ENCODE data around the gene C1orf115. TPM values are rescaled to one million over a fixed set of nuclear protein-coding genes. Genes with fewer than 3 reads are reported as not detected.

C1orf115 gene
- total and polyA plus RNA-seq, 4 donors: 4.8 to 70.5 (median 16.0) TPM

DNA sequence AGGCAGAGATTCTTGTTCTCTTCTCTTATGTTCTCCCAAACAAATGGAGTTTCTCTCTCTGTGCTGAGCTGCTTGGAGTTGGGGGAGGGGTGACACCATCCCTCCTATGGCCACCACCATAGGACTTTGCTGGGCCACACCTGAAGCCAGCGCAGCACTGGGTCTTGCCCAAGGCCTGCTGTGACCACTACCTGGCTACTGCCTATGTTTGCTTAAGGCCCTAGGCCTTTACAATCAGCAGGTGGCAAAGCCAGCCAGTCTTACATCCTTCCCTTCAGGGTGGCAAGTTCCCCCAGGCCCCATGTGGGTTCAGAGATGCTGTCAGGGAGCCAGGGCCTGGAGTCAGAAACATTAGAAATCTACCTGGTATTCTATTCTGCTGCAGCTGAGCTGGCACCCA is 51.7 kb downstream of the C1orf115 start:
- no peaks in the 10 kb centered on the region for H3K36me3 ChIP-seq (ENCODE audit: control insufficient read depth in 1 of 2, insufficient read depth in 2 of 2, low read length in 1 of 2)
- intact Hi-C loops (cut with DNase I): no loop called here
- H3K4me1 ChIP-seq (ENCODE audit: control insufficient read depth in 1 of 2, insufficient read depth in 2 of 2, low read length in 2 of 2): no peaks in the 10 kb centered on the region
- H3K9me3 ChIP-seq (ENCODE audit: control insufficient read depth, low read length): no peaks in the 10 kb centered on the region
- ATAC-seq (ENCODE audit: low FRiP score) (no peak), DNase-seq (no peak)
- H3K27ac ChIP-seq (ENCODE audit: low read depth in 1 of 2, low read length in 2 of 2): no peak overlapping the region
- no peak overlapping the region for H3K4me3 ChIP-seq (ENCODE audit: low read length in 2 of 2)
- no peaks in the 10 kb centered on the region for H3K27me3 ChIP-seq (ENCODE audit: control insufficient read depth in 1 of 2, insufficient read depth in 2 of 2, low read length in 1 of 2)
- 99 to 100% methylated on average over 1 of the region's 1 CpG for WGBS, 2 donors

DNA sequence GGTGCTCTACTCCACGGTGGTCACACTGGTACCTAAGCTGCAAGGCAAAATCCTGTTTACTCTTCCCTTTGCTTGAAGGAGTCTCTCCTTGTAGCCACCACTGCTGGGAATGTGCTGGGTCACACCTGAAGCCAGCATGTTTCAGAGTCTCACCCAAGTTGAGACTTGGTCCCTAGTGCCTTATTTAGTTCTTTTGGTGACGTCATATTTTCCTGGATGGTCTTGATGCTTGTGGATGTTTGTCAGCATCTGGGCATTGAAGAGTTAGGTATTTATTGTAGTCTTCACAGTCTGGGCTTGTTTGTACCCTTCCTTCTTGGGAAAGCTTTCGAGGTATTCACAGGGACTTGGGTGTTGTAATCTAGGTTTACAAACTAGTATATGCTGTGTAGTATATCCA is 52.4 kb downstream of the C1orf115 start:
- H3K36me3 ChIP-seq (ENCODE audit: control insufficient read depth in 1 of 2, insufficient read depth in 2 of 2, low read length in 1 of 2): no peaks in the 10 kb centered on the region
- H3K27me3 ChIP-seq (ENCODE audit: control insufficient read depth in 1 of 2, insufficient read depth in 2 of 2, low read length in 1 of 2): no peaks in the 10 kb centered on the region
- H3K4me1 ChIP-seq (ENCODE audit: control insufficient read depth in 1 of 2, insufficient read depth in 2 of 2, low read length in 2 of 2): peaks cover 0 to 3% of the 10 kb centered on the region in 2 donors
- 91 to 93% methylated on average over 3 of the region's 3 CpGs for WGBS, 2 donors
- ATAC-seq (ENCODE audit: low FRiP score) (no peak), DNase-seq (no peak)
- no peaks in the 10 kb centered on the region for H3K9me3 ChIP-seq (ENCODE audit: control insufficient read depth, low read length)
- intact Hi-C loops (cut with DNase I): no loop called here
- H3K4me3 ChIP-seq (ENCODE audit: low read length in 2 of 2): no peak overlapping the region
- no peak overlapping the region for H3K27ac ChIP-seq (ENCODE audit: low read depth in 1 of 2, low read length in 2 of 2)

DNA sequence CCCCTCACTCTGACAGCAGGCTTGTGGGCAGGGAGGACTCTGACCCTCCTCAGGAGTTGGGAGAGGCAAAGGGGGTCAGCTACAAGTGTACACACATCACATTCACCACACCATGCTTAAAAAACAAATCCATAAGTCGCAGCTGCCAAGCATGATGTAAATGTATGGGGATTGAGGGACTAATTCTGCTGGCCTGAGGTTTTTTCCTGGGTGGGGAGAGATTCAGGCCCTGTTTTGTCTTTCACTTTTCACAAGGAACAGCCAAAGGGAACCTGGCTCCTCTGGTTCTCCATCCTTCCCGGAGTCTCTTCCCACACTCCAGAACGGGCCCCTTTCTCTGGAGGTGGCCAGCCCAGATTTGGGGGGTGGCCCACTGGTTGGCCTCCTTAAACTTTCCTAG is 56.7 kb downstream of the C1orf115 start:
- Histone ChIP-seq H3K27ac (ENCODE audit: low read depth in 1 of 2, low read length in 2 of 2) (no peak overlapping the region), H3K4me1 (ENCODE audit: control insufficient read depth in 1 of 2, insufficient read depth in 2 of 2, low read length in 2 of 2) (peaks cover 0 to 12% of the 10 kb centered on the region in 2 donors), H3K4me3 (ENCODE audit: low read length in 2 of 2) (no peak overlapping the region), H3K27me3 (ENCODE audit: control insufficient read depth in 1 of 2, insufficient read depth in 2 of 2, low read length in 1 of 2) (no peaks in the 10 kb centered on the region), H3K9me3 (ENCODE audit: control insufficient read depth, low read length) (no peaks in the 10 kb centered on the region), H3K36me3 (ENCODE audit: control insufficient read depth in 1 of 2, insufficient read depth in 2 of 2, low read length in 1 of 2) (no peaks in the 10 kb centered on the region)
- WGBS, 2 donors: 63 to 89% methylated on average over 3 of the region's 3 CpGs
- intact Hi-C loops (cut with DNase I): no loop called here
- DNase-seq: no peak
- no peak for ATAC-seq (ENCODE audit: low FRiP score)

DNA sequence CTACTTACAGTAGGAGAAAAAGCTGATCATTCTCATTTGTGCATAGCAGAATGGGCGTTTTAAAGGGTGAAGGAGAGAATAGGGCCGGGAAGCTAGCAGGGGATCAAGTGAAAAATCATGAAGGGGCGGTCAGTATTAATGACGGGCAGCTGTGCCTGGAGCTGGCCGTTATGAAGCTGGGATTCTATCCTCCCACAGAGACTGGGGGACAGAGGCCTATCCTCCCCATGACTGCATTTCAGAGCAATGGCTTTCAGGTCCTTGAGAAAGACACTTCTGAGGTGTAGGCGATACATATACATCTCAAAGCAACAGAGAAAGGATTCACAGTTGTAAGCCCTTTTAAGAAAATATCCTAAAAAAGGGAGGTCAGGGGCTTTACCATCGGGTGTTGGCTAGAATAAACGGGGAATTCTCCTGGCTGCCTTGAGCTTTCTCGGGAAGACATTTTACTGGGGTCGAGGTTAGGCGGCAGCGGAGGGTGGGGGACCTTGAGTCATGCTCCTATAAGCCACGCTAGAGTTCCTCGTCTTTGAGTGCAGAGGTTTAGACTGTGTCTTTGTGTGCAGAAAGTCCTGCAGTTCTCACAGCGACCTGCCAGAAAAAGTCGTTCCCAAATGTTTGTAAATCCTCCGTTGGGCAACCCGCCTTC is 57.4 kb downstream of the C1orf115 start:
- peak; percentile 37 for ATAC-seq (ENCODE audit: low FRiP score)

DNA sequence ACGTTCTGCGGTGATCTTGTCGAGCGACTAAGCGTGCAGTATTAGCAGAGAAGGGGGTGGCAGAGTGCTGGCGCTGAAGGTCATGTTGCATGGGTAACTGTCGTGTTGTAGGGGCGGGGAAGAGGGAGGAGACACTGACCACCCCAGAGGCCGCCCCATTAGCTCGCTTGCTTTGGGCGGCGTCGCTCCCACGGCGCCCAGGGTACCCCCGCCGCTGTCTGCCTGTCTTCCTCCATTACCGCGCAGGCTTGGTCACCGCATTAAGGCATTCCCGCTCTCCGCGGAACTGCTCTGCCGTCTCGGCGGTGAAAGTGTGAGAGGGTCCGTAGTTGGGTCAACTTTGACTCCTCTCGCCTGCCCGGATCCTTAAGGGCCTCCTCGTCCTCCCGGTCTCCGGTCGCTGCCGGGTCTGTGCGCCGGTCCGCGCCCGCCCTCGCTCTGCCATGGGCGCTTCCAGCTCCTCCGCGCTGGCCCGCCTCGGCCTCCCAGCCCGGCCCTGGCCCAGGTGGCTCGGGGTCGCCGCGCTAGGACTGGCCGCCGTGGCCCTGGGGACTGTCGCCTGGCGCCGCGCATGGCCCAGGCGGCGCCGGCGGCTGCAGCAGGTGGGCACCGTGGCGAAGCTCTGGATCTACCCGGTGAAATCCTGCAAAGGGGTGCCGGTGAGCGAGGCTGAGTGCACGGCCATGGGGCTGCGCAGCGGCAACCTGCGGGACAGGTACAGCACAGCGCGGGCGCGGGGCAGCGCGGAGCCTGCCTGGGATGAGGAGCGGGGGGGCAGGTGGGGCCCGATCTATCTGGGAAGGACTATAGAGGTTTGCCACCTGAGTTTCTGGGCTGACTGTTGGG is 58.1 kb downstream of the C1orf115 start, which contains the start of gene MTARC2:
Gene MTARC2, plus strand, starts transcription at position 234 of the 846 bp plus-strand sequence. Its CDS starts 210 bp downstream, at position 444.
- no peaks in the 10 kb centered on the region for H3K36me3 ChIP-seq (ENCODE audit: control insufficient read depth in 1 of 2, insufficient read depth in 2 of 2, low read length in 1 of 2)
- H3K4me1 ChIP-seq (ENCODE audit: control insufficient read depth in 1 of 2, insufficient read depth in 2 of 2, low read length in 2 of 2): peaks cover 0 to 12% of the 10 kb centered on the region in 2 donors
- intact Hi-C loops (cut with DNase I): no loop called here
- peak within 1 kb of the TSS in 1 of 2 donors; percentile 29 for H3K27ac ChIP-seq (ENCODE audit: low read depth in 1 of 2, low read length in 2 of 2)
- no peaks in the 10 kb centered on the region for H3K9me3 ChIP-seq (ENCODE audit: control insufficient read depth, low read length)
- peak within 1 kb of the TSS; percentile 50 to 90 for H3K4me3 ChIP-seq (ENCODE audit: low read length in 2 of 2)
- 0 to 1% methylated on average over 58 to 77 of the region's 77 CpGs for WGBS, 2 donors
- peak; percentile 86 to 88 for DNase-seq
- no peaks in the 10 kb centered on the region for H3K27me3 ChIP-seq (ENCODE audit: control insufficient read depth in 1 of 2, insufficient read depth in 2 of 2, low read length in 1 of 2)
- ATAC-seq (ENCODE audit: low FRiP score): peak; percentile 96

More for the DNA sequence above, 57.4 kb downstream of the C1orf115 start:
- Histone ChIP-seq H3K9me3 (ENCODE audit: control insufficient read depth, low read length) (no peaks in the 10 kb centered on the region), H3K27ac (ENCODE audit: low read depth in 1 of 2, low read length in 2 of 2) (peak overlapping the region in 1 of 2 donors; percentile 14), H3K4me3 (ENCODE audit: low read length in 2 of 2) (peak overlapping the region; percentile 29 to 90), H3K27me3 (ENCODE audit: control insufficient read depth in 1 of 2, insufficient read depth in 2 of 2, low read length in 1 of 2) (no peaks in the 10 kb centered on the region), H3K4me1 (ENCODE audit: control insufficient read depth in 1 of 2, insufficient read depth in 2 of 2, low read length in 2 of 2) (peaks cover 0 to 12% of the 10 kb centered on the region in 2 donors), H3K36me3 (ENCODE audit: control insufficient read depth in 1 of 2, insufficient read depth in 2 of 2, low read length in 1 of 2) (no peaks in the 10 kb centered on the region)
- 6 to 10% methylated on average over 18 of the region's 18 CpGs for WGBS, 2 donors
- no peak for DNase-seq
- intact Hi-C loops (cut with DNase I): no loop called here

Other genes starting within 250 kb of the C1orf115 start
- 10 to 100 TPM; 13.5 to 15.7 TPM for gene MARK1, start 162.2 kb upstream of the C1orf115 start, total RNA-seq
- gene MARK1, start 162.2 kb upstream of the C1orf115 start, polyA plus RNA-seq: 1 to 10 TPM; 3.9 to 5.5 TPM
- gene MTARC2, start 58.0 kb downstream of the C1orf115 start, total RNA-seq: 10 to 100 TPM; 18.2 to 33.9 TPM
- gene MTARC2, start 58.0 kb downstream of the C1orf115 start, polyA plus RNA-seq: 10 to 100 TPM; 31.4 to 32.7 TPM
- 1 to 10 TPM; 8.1 to 9.9 TPM for gene MTARC1, start 96.5 kb downstream of the C1orf115 start, total RNA-seq
- gene MTARC1, start 96.5 kb downstream of the C1orf115 start, polyA plus RNA-seq: 1 to 10 TPM; 1.3 to 4.8 TPM
- gene HLX, start 189.1 kb downstream of the C1orf115 start, total RNA-seq: 10 to 100 TPM; 13.1 to 21.6 TPM
- 1 to 10 TPM; 3.1 to 3.8 TPM for gene HLX, start 189.1 kb downstream of the C1orf115 start, polyA plus RNA-seq